Fibroblast of peridontal ligament (primary cell): ENCODE data around the gene SRL.
"Not testable (repeated sequence)": the region's sequence is repeated elsewhere in the genome, so short reads cannot be mapped to it uniquely, and the experiment has no call there.

Experiments used
- DNase-seq: peaks from one replicate; pipeline ENCODE4 v3.0.0-alpha.2; 2010; ENCODE audit errors: extremely low read depth

SRL gene

DNA sequence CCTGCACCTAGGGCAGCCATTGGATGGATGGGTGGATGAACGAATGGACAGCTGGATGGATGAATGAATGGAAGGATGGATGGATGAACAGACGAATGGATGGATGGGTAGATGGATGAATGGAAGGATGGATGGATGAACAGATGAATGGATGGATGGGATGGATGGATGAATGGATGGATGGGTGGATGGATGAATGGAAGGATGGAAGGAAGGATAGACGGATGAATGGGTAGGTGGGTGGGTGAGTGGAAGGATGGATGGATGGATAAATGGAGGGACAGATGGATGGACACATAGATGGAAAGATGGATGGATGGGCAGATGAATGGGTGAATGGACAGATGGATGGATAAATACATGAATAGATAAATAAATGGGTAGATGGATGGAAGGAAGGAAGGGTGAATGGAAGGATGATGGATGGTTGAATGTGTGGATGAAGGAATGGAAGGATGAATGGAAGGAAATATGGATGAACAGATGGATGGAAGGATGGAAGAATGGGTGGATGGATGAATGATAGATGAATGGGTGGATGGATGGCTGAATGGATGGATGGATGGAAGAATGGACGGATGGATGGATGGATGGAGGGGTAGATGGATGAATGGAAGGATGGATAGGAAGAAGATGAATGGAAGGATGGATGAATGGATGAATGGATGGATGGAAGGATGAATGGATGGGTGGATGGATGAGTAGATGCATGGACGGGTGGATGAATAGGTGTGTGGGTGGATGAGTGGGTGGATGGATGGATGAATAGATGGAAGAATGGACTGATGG, 15.4 kb downstream of the SRL start:
- no peak for DNase-seq

DNA sequence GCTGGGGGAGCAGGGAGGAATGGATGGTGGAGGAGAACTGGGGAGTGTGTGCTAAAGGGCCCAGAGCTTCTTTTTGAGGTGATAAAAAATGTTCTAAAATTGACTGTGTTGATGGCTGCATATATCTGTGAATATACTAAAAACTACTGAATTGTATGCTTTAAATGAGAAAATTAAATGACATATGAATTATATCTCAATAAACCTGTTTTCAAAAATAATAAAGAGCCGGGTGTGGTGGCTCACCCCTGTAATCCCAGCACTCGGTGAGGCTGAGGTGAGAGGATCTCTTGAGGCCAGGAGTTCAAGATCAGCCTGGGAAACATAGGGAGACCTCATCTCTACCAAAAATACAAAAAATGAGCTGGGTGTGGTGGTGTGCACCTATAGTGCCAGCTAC, 16.8 kb downstream of the SRL start:
- DNase-seq, result no peak

GRCh38 chr16:4220358-4220757, 21.5 kb downstream of the SRL start:
- no peak for DNase-seq

DNA sequence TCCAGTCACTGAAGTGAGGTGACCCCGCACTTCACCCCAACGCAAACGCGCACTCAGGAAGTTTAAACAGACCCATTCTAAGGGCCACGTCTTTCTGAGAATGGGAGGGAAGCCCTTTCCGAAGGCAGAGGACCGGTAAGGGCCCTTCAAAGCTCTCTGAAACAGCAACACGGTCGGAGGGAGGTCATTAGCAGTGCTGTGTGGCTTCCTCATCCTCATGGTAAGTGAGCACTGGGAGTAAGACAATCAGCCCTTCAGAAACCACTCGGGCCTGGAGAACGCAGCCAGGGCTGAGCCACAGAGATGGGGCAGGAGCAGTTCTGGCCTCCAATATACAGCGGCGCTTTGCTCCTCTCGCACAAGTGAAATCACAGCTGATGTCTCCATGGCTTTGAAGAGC, 23.7 kb downstream of the SRL start:
- DNase-seq, result no peak

GRCh38 chr16:4217204-4218131, 24.4 kb downstream of the SRL start:
- DNase-seq, result peak; percentile 10

DNA sequence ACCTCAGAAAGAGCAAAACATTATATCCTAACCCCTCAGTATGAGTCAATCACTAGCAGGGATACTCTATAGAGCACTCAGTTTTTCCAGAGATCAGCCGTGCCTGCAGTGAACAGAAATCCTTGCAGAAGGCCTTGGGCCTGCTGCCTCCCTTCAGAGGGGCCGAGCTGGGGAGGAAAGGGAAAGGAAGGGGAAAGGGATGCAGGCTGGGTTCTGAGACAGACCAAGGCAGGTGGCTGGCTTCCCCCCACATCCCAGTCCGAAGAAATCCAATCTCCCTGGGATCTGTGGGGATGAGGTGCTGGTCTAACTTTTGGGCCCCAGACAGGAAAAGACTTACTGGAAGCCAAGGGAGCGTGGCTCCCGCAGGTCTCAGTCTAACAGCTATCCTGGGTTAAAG, 25.3 kb downstream of the SRL start:
- DNase-seq, result peak; percentile 10

DNA sequence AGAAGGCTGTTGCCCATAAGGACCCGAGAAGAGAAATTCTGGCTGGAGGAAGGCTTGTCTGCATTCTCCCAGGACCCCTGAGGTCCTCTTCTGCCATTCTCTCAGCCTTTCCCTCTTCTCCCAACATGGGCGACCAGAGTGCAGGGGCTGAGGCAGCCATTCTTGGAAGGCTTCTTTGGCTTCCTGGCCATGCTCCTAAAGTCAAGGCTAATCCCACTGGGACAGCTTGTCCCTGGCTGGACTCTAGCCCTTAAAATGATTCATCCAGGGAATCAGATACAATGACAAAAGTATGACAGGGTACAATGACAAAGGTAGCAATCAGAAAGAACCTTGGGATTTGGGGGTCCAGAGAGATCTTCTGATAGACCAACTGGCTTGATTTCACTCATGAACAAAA, 26.8 kb downstream of the SRL start:
- DNase-seq, result no peak

- DNase-seq, result peak; percentile 93
Observed at GRCh38 chr16:4214215-4214621, 27.7 kb downstream of the SRL start.

GRCh38 chr16:4213737-4214136, 28.1 kb downstream of the SRL start:
- DNase-seq, result peak; percentile 2

- DNase-seq, result peak; percentile 23
Observed at GRCh38 chr16:4212934-4213296, 29.0 kb downstream of the SRL start.

DNA sequence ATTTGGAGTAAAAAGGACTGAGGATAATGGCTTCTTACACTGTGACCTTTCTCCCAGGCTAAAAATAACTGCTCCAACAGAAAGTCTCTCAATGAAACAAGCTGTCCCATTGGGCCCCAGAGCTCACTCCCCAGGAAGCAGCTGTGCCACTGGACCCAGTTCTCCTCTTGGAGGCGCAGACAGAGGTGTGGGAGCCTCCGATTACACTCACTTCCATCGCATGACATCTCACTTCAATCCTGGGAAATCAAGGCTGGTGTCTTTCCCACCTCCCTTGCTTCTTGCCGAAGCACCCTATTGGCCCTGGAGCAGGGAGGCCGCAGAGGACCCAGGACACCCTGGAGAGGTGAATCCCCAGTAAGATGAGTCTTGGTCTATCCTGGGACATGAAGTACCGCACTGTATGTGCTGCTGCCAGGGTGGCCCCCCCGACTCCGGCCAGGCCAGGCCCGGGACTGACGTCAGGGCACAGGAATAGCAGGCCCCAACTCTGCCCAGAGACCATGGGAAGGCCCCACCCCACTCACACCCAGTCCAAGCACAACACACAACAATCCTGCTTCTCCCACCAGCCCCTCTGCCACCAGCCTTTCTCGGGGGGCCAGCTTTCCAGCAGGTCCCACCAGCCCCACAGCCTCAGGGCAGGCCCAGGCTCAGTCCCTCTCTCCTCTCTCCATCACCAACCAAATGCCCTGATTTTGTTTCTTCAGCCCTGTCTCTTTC, 29.5 kb downstream of the SRL start:
- DNase-seq, result no peak

DNA sequence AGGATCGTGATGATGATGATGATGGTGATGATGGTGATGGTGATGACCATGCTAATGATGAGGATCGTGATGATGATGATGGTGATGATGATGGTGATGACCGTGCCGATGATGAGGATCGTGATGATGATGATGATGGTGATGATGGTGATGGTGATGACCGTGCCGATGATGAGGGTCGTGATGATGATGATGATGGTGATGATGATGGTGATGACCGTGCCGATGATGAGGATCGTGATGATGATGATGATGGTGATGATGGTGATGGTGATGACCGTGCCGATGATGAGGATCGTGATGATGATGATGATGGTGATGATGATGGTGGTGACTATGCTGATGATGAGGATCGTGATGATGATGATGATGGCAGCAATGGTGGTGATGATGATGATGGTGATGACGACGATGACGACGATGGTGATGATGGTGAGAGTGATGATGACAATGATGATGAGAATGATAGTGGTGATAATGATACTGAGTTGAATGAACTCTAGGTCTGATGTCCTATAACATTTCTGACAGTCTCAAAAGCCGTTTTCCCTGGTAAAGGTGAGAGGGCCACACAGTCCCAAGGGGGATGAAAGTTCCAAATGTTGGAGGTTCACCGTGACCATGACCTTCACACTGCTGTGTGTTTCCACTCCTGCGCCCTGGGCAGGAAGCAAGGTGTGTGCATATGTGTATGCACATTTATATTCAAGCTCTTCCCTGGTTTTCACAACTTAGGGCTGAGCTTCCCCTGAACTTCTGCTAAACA, 30.3 kb downstream of the SRL start:
- DNase-seq, result not testable (repeated sequence)

- DNase-seq, result no peak
Observed at GRCh38 chr16:4209666-4210065, 32.2 kb downstream of the SRL start.

DNA sequence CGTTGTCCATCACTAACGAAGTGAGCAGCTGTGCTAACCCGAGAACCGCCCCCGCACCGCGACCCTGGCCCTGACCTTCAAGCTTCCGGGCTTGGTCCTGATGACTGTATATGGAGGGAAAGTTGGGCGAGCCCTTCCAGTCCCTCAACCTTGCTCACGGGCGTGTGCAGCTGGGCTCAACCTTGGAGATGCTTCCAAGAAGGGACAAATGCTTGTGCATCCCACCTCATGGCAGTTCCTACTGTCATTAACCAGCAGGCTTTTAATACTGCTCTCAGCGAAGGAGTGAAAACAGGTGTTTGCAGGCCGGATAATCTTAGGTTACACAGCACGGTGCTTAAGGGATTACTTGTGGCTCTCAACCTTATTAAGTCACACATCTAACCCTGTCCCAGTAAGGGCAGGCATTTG, 33.5 kb downstream of the SRL start:
- no peak for DNase-seq

- DNase-seq, result no peak
Observed at GRCh38 chr16:4207683-4208340, 34.1 kb downstream of the SRL start.

- DNase-seq, result no peak
Observed at GRCh38 chr16:4207229-4207628, 34.7 kb downstream of the SRL start.

- no peak for DNase-seq
Observed at GRCh38 chr16:4206680-4207079, 35.2 kb downstream of the SRL start.

GRCh38 chr16:4205971-4206370, 35.9 kb downstream of the SRL start:
- no peak for DNase-seq

DNA sequence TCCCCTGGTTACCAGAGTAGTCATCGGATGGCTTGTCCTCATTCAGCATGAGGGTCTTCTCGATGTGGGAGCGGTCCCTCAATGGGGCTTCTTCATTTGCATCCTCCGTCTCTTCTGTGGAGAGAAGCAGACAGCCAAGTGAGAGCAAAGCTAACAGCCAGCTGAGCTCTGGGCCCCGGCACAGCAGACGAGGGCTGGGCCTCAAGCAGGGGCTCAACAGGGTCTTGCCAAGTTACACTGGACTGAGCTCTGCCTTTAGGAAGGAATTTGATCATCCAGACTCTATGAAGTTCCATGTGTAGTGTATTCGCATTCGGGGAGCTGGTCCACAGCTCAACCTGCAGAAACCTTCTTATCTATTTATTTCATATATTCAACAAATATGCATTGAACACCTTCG, 37.4 kb downstream of the SRL start:
- DNase-seq, result no peak

DNA sequence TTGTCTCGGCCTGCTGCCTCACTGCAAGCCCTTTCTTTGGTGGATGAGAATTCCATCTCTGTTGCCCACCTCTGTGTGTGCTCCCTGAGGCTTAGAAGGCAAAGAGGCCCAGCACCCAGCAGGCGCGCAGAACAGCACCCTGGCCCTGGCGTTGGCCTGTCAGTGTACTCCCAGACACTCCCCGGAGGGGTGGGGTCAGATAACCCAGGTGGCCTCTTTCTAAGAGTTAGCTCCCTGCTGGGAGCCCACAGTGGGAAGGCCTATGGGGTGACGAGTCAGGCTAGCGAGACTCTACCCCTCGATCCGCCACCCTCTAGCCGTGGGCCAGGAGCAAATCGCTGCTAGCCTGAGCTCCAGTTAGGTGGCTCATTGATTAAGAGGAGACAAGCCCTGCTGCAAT, 38.1 kb downstream of the SRL start:
- no peak for DNase-seq
